ENCODE results near the gene ERBB4. TPM values are rescaled to one million over a fixed set of nuclear protein-coding genes. Genes with fewer than 3 reads are reported as not detected.
"Not testable (repeated sequence)": the region's sequence is repeated elsewhere in the genome, so short reads cannot be mapped to it uniquely, and the experiment has no call there.

The ERBB4 gene
- polyA plus RNA-seq, 3 donors = 45.5 to 60.8 (median 47.4) TPM

- DNase-seq (ENCODE audit: low read depth in 3 of 3, low spot score in 2 of 3) = no peak
Observed at GRCh38 chr2:212530373-212530772, 8.2 kb downstream of the ERBB4 start.

GRCh38 chr2:212528106-212528856, 10.3 kb downstream of the ERBB4 start:
- DNase-seq (ENCODE audit: low read depth in 3 of 3, low spot score in 2 of 3) = no peak

- DNase-seq (ENCODE audit: low read depth in 3 of 3, low spot score in 2 of 3) = no peak
Observed at GRCh38 chr2:212526059-212526458, 12.5 kb downstream of the ERBB4 start.

GRCh38 chr2:212523756-212524155, 14.8 kb downstream of the ERBB4 start:
- no peak for DNase-seq (ENCODE audit: low read depth in 3 of 3, low spot score in 2 of 3)

- DNase-seq (ENCODE audit: low read depth in 3 of 3, low spot score in 2 of 3) = no peak
Observed at GRCh38 chr2:212520340-212520739, 18.3 kb downstream of the ERBB4 start.

GRCh38 chr2:212517693-212518092, 20.9 kb downstream of the ERBB4 start:
- DNase-seq (ENCODE audit: low read depth in 3 of 3, low spot score in 2 of 3) = no peak

- DNase-seq (ENCODE audit: low read depth in 3 of 3, low spot score in 2 of 3) = no peak
Observed at GRCh38 chr2:212505586-212505985, 33.0 kb downstream of the ERBB4 start.

- no peak for DNase-seq (ENCODE audit: low read depth in 3 of 3, low spot score in 2 of 3)
Observed at GRCh38 chr2:212495046-212495445, 43.6 kb downstream of the ERBB4 start.

GRCh38 chr2:212494418-212495020, 44.1 kb downstream of the ERBB4 start:
- DNase-seq (ENCODE audit: low read depth in 3 of 3, low spot score in 2 of 3) = peak in 2 of 3 donors; percentile 45 to 49

- no peak for DNase-seq (ENCODE audit: low read depth in 3 of 3, low spot score in 2 of 3)
Observed at GRCh38 chr2:212489719-212490346, 48.8 kb downstream of the ERBB4 start.

GRCh38 chr2:212488611-212489010, 50.0 kb downstream of the ERBB4 start:
- no peak for DNase-seq (ENCODE audit: low read depth in 3 of 3, low spot score in 2 of 3)

GRCh38 chr2:212484563-212485080, 54.0 kb downstream of the ERBB4 start:
- DNase-seq (ENCODE audit: low read depth in 3 of 3, low spot score in 2 of 3) = no peak

GRCh38 chr2:212480447-212480846, 58.2 kb downstream of the ERBB4 start:
- no peak for DNase-seq (ENCODE audit: low read depth in 3 of 3, low spot score in 2 of 3)

- no peak for DNase-seq (ENCODE audit: low read depth in 3 of 3, low spot score in 2 of 3)
Observed at GRCh38 chr2:212477571-212477970, 61.0 kb downstream of the ERBB4 start.

GRCh38 chr2:212473211-212473610, 65.4 kb downstream of the ERBB4 start:
- no peak for DNase-seq (ENCODE audit: low read depth in 3 of 3, low spot score in 2 of 3)

GRCh38 chr2:212467551-212467950, 71.1 kb downstream of the ERBB4 start:
- DNase-seq (ENCODE audit: low read depth in 3 of 3, low spot score in 2 of 3) = not testable (repeated sequence)

- DNase-seq (ENCODE audit: low read depth in 3 of 3, low spot score in 2 of 3) = no peak
Observed at GRCh38 chr2:212465456-212465855, 73.1 kb downstream of the ERBB4 start.

GRCh38 chr2:212461708-212462107, 76.9 kb downstream of the ERBB4 start:
- not testable (repeated sequence) for DNase-seq (ENCODE audit: low read depth in 3 of 3, low spot score in 2 of 3)

- DNase-seq (ENCODE audit: low read depth in 3 of 3, low spot score in 2 of 3) = no peak
Observed at GRCh38 chr2:212454149-212454548, 84.5 kb downstream of the ERBB4 start.

GRCh38 chr2:212451786-212452231, 86.8 kb downstream of the ERBB4 start:
- DNase-seq (ENCODE audit: low read depth in 3 of 3, low spot score in 2 of 3) = peak; percentile 27 to 36 (median 30)

- DNase-seq (ENCODE audit: low read depth in 3 of 3, low spot score in 2 of 3) = peak in 1 of 3 donors; percentile 2
Observed at GRCh38 chr2:212448698-212449097, 89.9 kb downstream of the ERBB4 start.
